GM19240 (cell line): ENCODE data around the gene LUC7L3.

ENCODE experiments used
- DNase-seq: peaks from one replicate; pipeline ENCODE4 v3.0.0; 2011; ENCODE audit warnings: low spot score; ENCODE audit not compliant: insufficient read length

LUC7L3 gene

DNA sequence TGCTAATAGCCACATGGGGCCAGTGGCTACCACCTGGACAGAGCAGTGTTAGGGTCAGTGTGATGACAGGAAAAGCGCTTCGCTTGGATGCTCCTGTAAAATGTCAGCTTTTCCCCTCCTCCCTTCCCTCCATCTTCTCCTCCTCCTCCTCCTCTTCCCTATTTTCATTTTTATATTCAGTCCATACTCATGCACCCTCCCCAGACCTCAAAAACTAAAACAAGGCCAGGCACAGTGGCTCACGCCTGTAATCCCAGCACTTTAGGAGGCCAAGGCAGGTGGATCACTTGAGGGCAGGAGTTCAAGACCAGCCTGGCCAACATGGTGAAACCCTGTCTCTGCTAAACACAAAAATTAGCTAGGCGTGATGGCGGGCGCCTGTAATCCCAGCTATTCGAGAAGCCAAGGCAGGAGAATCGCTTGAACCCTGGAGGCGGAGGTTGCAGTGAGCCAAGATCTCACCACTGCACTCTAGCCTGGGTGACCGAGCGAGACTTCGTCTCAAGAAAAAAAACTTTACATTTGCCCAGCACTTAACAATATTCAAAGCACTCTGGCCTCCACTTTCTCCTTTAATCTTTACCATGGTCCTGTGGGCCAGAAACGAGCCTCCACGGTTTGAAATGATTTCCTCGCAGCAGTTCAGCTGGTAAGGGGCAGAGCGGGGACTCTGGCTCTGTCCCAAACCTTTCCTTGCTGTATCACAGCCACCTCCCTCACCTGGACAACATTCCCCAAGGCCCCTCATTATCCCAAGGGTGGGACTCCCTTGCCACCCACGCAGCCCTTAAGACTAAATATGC is 33.5 kb upstream of the LUC7L3 start:
- DNase-seq, result no peak

GRCh38 chr17:50686494-50687199 is 32.8 kb upstream of the LUC7L3 start:
- no peak for DNase-seq

GRCh38 chr17:50687200-50688066 is 32.0 kb upstream of the LUC7L3 start:
- no peak for DNase-seq

DNA sequence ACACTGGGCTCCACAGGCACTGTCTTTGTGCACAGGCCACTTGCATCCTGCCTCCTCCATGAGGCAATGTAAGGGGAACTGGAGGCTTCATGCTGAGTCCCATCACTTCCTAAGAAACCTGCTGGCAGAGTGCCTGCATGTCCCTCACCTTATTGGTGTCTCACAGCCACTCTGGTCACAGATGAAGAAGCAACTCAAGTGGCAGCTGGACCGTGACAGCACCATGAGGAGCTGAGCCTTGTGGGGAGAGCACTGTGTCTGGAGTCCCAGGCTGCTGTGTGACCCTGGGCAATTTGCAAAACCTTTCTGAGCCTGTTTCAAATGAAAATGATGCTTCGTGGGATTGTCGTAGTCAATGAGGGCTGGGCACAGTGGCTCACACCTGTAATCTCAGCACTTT is 31.2 kb upstream of the LUC7L3 start:
- no peak for DNase-seq

DNA sequence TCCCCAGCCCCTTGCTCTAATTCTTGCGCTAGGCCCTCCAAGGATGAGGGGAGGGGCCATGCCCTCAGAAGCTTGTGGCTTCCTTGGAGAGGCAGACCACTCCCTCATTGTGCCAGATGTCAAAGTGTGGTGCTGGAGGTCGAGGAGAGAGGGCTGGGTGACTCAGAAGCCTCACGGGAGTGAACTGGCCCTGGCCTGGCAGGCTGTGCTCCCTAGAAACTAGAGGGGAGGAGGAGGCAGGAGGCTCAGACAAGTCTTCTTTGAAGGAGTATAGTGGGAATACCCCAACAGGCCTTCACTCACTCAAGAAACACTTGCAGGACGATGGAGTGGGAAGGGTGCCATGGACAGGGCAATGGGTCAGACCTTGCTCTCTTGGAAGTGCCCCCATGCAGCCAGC is 30.2 kb upstream of the LUC7L3 start:
- DNase-seq, result no peak

DNA sequence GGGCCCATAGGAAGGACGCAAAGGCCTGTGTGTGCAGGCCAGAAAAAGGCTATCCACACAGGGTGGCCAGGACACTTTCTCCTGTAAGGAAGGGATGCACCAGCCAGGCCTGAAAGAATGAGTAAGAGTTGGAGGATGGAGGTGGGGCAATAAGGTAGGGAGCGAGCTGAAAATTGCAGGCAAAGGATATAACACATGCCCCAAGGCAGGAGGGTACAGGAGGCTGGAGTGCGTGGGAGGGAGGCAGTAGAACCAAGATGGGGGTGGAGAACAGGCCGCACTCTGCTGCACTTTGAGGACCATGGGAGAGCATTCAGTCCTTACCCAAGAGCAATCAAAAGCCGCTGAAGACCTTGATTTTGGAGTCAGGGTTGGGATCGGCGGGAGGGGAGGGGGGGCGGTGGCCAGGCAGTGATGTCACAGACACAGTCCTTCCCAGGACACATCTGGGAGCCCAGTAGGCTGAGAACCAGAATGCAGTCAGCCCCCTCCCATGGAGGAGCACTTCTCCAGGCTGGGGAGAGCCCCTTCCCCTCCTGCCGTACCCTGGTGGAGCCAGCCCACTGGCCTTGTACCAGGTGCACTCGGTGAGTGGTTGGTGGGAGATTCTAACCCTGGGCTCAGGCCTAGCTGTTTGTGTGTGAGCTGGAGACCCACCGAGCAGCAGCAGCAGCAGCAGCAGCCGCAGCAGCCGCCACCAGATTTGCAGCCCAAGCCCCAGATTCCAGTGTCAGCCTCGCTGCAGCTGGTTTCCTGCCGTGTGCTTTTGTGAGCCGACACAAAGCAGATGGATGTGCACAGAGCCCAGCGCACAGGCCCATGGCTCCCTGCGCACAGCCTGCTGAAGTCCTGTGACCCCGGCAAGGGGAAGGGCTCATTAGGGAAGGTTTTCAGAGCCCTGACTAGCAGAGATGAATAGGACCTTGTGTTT is 29.2 kb upstream of the LUC7L3 start:
- DNase-seq, result no peak

DNA sequence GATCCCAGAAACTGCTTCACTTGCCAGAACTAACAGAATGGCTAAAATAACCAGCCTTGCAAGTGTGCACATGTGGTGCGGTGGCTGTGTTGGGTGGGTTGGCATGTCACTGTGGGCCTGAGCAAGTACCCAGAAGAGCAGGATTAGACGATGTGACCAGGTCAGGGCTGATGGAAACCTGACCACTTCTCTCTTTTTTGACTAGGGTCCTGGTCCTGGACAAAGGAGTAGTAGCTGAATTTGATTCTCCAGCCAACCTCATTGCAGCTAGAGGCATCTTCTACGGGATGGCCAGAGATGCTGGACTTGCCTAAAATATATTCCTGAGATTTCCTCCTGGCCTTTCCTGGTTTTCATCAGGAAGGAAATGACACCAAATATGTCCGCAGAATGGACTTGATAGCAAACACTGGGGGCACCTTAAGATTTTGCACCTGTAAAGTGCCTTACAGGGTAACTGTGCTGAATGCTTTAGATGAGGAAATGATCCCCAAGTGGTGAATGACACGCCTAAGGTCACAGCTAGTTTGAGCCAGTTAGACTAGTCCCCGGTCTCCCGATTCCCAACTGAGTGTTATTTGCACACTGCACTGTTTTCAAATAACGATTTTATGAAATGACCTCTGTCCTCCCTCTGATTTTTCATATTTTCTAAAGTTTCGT is 28.4 kb upstream of the LUC7L3 start:
- DNase-seq, result no peak

DNA sequence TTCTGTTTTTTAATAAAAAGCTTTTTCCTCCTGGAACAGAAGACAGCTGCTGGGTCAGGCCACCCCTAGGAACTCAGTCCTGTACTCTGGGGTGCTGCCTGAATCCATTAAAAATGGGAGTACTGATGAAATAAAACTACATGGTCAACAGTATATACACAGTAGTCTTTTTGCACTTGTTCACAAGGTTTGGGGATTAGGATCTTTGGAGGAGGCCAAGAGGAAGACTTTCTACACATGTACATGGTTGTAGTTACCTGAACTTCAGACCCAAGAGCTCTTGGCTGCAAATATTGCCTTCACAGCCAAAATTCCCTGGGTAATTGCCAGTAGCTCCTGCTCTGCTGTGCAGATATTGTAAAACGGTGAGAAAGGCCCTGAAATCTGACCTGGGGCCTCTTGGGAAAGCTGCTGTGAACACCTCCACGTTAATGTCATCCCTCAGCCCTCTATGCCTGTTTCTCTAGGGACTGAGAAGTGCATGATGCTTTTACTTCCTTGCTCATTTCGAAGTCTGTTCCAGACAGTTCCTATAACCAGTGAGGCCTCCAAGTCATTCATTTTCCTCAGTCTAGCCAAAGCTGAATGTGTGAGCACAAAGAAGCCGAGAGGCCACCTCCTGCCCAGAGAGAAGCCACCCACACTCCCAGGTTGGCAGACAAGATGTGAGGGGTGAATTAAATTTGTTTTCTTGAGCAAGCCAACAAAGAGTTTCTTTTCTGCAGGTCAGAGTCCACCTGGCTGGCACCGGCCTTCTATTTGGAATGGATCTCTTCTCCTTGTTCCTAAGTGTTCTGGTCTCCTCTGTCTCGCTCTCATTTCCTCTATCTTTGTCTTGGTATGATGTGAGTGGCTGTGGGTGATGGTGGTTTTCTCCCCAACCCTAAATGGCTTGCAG is 27.6 kb upstream of the LUC7L3 start:
- no peak for DNase-seq

GRCh38 chr17:50692448-50693035 is 26.9 kb upstream of the LUC7L3 start:
- DNase-seq, result no peak

- DNase-seq, result no peak
Observed at GRCh38 chr17:50693036-50693682, 26.2 kb upstream of the LUC7L3 start.

GRCh38 chr17:50696365-50696879 is 23.0 kb upstream of the LUC7L3 start:
- no peak for DNase-seq

DNA sequence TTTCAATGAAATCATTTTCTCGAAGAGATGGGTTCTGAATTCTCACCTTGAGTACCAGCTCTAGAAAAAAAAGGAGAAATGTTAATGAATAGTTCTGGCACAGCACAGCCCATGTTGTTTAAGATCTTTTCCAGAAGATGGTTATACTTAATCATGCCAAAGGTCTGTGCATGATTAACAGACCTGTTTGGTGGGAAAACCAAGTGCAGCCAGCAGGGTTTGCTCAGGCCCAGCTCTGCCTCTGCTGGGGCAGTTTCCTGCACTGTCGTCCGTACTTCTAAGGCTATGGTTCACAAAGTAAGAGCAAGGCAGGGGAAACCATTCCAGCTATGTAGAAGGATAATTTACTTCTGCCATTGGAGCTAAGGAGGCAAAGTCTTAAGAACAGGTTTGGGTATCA is 22.3 kb upstream of the LUC7L3 start:
- no peak for DNase-seq

DNA sequence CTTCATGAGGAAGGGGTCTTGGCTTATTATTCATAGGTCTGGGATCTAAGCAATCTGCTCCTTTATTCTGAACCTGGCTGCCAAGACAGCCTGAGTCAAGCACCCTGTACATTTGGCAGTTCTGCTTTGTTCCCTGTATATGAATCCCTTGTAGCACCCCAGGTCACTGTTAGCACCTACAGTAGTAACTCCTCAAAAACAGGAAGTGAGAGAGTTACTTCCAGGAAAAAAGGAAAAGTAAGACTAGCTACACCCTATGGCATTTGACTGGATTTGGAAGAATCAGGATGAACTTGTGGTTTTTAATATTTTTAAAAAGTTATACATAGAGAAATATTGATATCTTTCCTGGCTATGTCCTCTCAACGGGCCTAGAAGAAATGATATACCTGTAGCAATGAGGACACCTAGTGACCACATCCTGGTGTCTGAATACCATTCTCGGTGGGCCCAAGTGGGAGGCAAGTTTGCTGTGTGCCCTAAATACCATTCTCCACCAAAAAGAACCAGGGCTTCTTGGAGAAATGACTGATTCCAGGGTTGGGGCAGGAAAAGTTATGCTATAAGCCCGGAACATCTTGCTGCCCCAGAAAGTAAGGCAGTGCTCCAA is 21.6 kb upstream of the LUC7L3 start:
- DNase-seq, result no peak

DNA sequence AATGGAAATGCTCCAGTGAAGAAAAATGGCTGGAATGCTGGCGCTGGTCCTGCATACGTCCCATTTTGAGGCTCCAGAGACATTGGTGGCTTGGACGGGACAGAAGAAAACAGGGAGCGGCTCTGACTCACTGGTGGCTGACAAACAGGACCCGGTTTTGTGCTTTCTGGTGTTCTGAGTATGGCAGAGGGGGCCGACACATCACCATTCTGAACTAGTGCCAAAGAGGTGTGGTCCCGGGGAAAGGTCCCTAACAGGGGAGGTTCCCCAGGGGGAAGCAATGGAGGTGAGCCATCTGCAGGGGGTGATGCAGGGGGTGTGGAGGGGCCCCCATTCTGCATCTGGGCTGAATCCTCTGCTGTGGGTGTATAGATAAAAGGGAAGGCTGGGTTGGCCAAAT is 20.0 kb upstream of the LUC7L3 start:
- DNase-seq, result no peak

- DNase-seq, result no peak
Observed at GRCh38 chr17:50703162-50703561, 16.2 kb upstream of the LUC7L3 start.

DNA sequence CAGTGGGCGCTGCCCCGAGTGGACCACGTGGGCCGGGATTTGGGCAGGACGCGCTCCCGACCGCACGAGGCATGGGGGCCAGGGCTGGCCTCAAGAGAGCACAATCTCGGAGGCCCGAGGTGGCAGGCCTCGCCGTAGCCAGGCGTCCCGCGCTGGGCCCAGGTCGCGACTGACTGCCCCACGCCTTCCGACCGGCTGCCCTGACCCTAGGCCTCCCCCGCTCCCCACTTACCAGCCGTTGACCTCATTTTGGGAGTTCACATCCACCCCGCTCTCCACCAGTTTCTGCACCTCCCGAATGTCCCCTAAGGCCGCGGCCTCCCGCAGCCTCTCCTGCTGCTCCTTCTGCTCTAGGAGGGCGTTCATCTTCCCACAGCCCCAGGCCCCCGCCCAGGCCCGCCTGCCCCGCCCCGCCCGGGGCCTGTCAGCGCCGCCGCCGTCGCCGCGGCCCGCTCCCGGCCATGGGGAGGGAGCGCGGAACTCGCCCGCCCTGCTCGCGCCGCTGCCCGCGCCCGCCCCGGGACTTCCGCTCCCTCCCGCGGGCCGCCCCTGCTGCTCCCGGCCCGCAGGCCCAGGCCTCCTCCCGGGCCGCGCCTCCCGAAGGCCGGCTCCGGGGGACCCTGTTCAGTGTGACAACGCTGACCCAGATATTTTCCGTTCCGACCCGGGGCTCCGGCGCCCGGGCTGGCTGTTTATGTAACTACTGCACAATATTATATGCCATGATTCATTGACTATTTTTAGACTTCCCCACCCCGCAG is 11.9 kb upstream of the LUC7L3 start, which contains the start of gene ANKRD40:
Gene ANKRD40 (minus strand): TSS at position 626 of the 761 bp plus-strand sequence. CDS start 260 bp downstream, at position 366.
- DNase-seq, result peak; percentile 42
